Thyroid gland (tissue), 4 donors: ENCODE results near the gene CAPS2.

Experiments used
- CTCF ChIP-seq, 6 experiments: fragments of 200-600 bp in 3 of 6; fragments of 450-650 bp in 3 of 6; sonication (generic) in 3 of 6; IDR thresholded peaks; one replicate each; pipeline ENCODE4 v1.5.1; 2016 to 2019; ENCODE audit warnings: antibody characterized with exemption in 6 of 6, mild to moderate bottlenecking in 2 of 6, inconsistent platforms in 1 of 6, moderate library complexity in 1 of 6
- POLR2A ChIP-seq, 2 donors: fragments of 450-650 bp; IDR thresholded peaks; one replicate each; pipeline ENCODE4 v1.6.1; 2017; ENCODE audit warnings: antibody characterized with exemption in 2 of 2, mild to moderate bottlenecking in 2 of 2, moderate library complexity in 1 of 2

- no peak for TF ChIP-seq POLR2A (IDR thresholded peaks at IDR 0.05)
- TF ChIP-seq CTCF (IDR thresholded peaks at IDR 0.05), result no peak
These were observed 103.0 kb downstream of the CAPS2 start for GRCh38 chr12:75227132-75227531.
